Measurements from ENCODE around the gene ARHGAP6. TPM values are rescaled to one million over a fixed set of nuclear protein-coding genes. Genes with fewer than 3 reads are reported as not detected.
"Not testable (repeated sequence)": the region's sequence is repeated elsewhere in the genome, so short reads cannot be mapped to it uniquely, and the experiment has no call there.

ARHGAP6 gene
- total RNA-seq, 1 experiment from 2014 or later, result not detected

DNA sequence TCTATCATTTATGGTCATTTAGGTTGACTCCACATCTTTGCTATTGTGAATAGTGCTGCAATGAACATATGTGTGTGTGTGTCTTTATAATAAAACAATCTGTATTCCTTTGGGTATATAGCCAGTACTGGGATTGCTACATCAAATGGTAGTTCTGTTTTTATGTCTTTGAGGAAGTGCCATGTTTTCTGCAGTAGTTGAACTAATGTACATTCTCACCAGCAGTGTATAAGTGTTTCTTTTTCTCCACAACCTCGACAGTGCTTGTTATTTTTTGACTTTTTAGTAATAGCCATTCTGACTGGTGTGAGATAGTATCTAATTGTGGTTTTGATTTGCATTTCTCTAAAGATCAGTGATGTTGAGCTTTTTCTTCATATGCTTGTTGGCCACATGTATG is 80.5 kb downstream of the ARHGAP6 start:
- Mint-ChIP-seq H3K36me3 (ENCODE audit: insufficient read depth, unreplicated experiment) (no peaks in the 10 kb centered on the region), H3K27ac (ENCODE audit: low read depth, unreplicated experiment) (no peak overlapping the region), H3K4me1 (ENCODE audit: insufficient read depth, unreplicated experiment) (no peaks in the 10 kb centered on the region), H3K9me3 (ENCODE audit: unreplicated experiment) (no peaks in the 10 kb centered on the region), H3K27me3 (ENCODE audit: insufficient read depth, unreplicated experiment) (no peaks in the 10 kb centered on the region), H3K4me3 (ENCODE audit: unreplicated experiment) (no peak overlapping the region)
- ChIA-PET CTCF (interaction anchor here (0.6 kb wide), 1 partner anchor 21 kb away, joined by 4 read pairs; no protein-coding TSS in a partner anchor), POLR2A (no interaction called here)
- DNase-seq (ENCODE audit: unreplicated experiment), result no peak
- TF ChIP-seq, protein P1, sequence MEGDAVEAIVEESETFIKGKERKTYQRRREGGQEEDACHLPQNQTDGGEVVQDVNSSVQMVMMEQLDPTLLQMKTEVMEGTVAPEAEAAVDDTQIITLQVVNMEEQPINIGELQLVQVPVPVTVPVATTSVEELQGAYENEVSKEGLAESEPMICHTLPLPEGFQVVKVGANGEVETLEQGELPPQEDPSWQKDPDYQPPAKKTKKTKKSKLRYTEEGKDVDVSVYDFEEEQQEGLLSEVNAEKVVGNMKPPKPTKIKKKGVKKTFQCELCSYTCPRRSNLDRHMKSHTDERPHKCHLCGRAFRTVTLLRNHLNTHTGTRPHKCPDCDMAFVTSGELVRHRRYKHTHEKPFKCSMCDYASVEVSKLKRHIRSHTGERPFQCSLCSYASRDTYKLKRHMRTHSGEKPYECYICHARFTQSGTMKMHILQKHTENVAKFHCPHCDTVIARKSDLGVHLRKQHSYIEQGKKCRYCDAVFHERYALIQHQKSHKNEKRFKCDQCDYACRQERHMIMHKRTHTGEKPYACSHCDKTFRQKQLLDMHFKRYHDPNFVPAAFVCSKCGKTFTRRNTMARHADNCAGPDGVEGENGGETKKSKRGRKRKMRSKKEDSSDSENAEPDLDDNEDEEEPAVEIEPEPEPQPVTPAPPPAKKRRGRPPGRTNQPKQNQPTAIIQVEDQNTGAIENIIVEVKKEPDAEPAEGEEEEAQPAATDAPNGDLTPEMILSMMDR (IDR thresholded peaks at IDR 0.05; ENCODE audit: unreplicated experiment), result no peak
- intact Hi-C loops (cut with micrococcal nuclease), result no loop called here
- BruUV-seq (replicated peaks), result no TSS peak

GRCh38 chrX:11580789-11581188 is 84.9 kb downstream of the ARHGAP6 start:
- Mint-ChIP-seq H3K27me3 (ENCODE audit: insufficient read depth, unreplicated experiment) (no peaks in the 10 kb centered on the region), H3K27ac (ENCODE audit: low read depth, unreplicated experiment) (no peak overlapping the region), H3K36me3 (ENCODE audit: insufficient read depth, unreplicated experiment) (no peaks in the 10 kb centered on the region), H3K4me1 (ENCODE audit: insufficient read depth, unreplicated experiment) (no peaks in the 10 kb centered on the region), H3K9me3 (ENCODE audit: unreplicated experiment) (no peaks in the 10 kb centered on the region), H3K4me3 (ENCODE audit: unreplicated experiment) (no peak overlapping the region)
- TF ChIP-seq, protein P1 (IDR thresholded peaks at IDR 0.05; ENCODE audit: unreplicated experiment), result no peak
- POLR2A ChIA-PET, result interaction anchor here (0.7 kb wide), 1 partner anchor 14 kb away, joined by 3 read pairs; no protein-coding TSS in a partner anchor
- intact Hi-C loops (cut with micrococcal nuclease), result no loop called here
- no TSS peak for BruUV-seq (replicated peaks)
- CTCF ChIA-PET, result no interaction called here
- no peak for DNase-seq (ENCODE audit: unreplicated experiment)

DNA sequence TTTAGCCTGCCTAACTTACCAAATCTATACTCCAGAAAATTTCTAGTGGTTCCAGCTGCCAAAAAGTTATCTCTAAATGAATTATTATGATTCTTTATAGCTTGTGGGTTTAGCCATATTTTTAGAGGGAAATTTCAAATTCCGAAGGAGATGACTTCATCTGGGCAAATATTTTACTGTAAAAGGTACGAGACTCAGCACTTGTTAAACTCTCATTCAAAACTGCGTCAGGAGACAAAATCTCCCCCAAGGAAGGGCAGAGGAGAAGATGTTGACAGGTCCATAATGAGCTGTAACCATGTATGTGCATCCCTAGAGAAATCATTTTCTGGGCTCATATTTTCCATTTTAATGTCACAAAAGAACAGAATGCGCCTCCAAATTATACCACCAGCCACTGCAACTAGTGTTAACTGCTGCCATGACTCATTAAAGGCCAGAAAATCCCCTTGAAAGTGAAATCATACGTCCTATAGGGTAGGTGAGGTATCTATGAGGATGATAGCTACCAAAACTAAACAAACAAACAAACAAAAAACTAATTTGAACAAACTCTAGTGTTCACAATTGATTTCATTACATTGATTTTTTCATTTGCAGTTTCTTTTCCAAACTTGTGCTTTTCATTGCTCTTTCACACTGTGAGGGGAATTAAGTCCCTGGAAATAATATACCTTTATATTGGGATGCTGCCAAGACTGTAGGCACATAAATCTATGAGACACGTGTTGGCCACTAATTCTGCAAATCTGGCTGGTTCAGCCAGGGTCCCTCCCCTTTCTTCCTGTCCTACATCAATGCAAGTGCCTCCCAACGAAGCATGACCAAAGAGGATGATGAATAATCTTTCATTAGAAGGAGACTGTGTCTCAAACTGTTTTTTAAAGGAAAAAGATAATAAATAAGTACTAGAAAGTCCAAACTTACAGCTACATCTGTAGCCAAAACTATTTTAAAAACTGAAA is 85.8 kb downstream of the ARHGAP6 start:
- Mint-ChIP-seq H3K36me3 (ENCODE audit: insufficient read depth, unreplicated experiment) (no peaks in the 10 kb centered on the region), H3K27ac (ENCODE audit: low read depth, unreplicated experiment) (no peak overlapping the region), H3K4me1 (ENCODE audit: insufficient read depth, unreplicated experiment) (no peaks in the 10 kb centered on the region), H3K27me3 (ENCODE audit: insufficient read depth, unreplicated experiment) (no peaks in the 10 kb centered on the region), H3K9me3 (ENCODE audit: unreplicated experiment) (no peaks in the 10 kb centered on the region), H3K4me3 (ENCODE audit: unreplicated experiment) (no peak overlapping the region)
- ChIA-PET POLR2A (no interaction called here), CTCF (interaction anchor here (0.8 kb wide), 1 partner anchor 22 kb away, joined by 3 read pairs; no protein-coding TSS in a partner anchor)
- no TSS peak for BruUV-seq (replicated peaks)
- TF ChIP-seq, protein P1 (IDR thresholded peaks at IDR 0.05; ENCODE audit: unreplicated experiment), result no peak
- intact Hi-C loops (cut with micrococcal nuclease), result no loop called here
- DNase-seq (ENCODE audit: unreplicated experiment), result no peak

DNA sequence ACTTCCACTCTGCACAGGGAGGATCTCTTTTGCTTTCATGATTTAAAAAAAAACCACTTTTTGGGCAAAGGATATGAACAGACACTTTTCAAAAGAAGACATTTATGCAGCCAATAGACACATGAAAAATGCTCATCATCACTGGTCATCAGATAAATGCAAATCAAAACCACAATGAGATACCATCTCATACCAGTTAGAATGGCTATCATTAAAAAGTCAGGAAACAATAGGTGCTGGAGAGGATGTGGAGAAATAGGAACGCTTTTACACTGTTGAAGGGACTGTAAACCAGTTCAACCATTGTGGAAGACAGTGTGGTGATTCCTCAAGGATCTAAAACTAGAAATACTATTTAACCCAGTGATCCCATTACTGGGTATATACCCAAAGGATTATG is 87.4 kb downstream of the ARHGAP6 start:
- intact Hi-C loops (cut with micrococcal nuclease); H3K27ac Mint-ChIP-seq (ENCODE audit: low read depth, unreplicated experiment); POLR2A ChIA-PET; BruUV-seq (replicated peaks); H3K4me3 Mint-ChIP-seq (ENCODE audit: unreplicated experiment); CTCF ChIA-PET; H3K27me3 Mint-ChIP-seq (ENCODE audit: insufficient read depth, unreplicated experiment); H3K36me3 Mint-ChIP-seq (ENCODE audit: insufficient read depth, unreplicated experiment); DNase-seq (ENCODE audit: unreplicated experiment); H3K9me3 Mint-ChIP-seq (ENCODE audit: unreplicated experiment); H3K4me1 Mint-ChIP-seq (ENCODE audit: insufficient read depth, unreplicated experiment): not testable (repeated sequence)

Data from MCF 10A (cell line).